Suprapubic skin (tissue), 3 donors: ENCODE measurements around the gene GABRB1.

Experiments used
- POLR2A ChIP-seq, 2 donors: fragments of 450-650 bp; IDR thresholded peaks; one replicate each; pipeline ENCODE4 v1.6.1; 2017; ENCODE audit warnings: antibody characterized with exemption in 2 of 2, mild to moderate bottlenecking in 2 of 2, moderate library complexity in 2 of 2
- TF ChIP-seq, protein P1 (sequence below), 2 donors: fragments of 200-600 bp in 1 of 2; fragments of 450-650 bp in 1 of 2; sonication (generic) in 1 of 2; IDR thresholded peaks; one replicate each; pipeline ENCODE4 v1.5.1; 2016 to 2019; ENCODE audit warnings: antibody characterized with exemption in 2 of 2, mild to moderate bottlenecking in 1 of 2, moderate library complexity in 1 of 2

DNA sequence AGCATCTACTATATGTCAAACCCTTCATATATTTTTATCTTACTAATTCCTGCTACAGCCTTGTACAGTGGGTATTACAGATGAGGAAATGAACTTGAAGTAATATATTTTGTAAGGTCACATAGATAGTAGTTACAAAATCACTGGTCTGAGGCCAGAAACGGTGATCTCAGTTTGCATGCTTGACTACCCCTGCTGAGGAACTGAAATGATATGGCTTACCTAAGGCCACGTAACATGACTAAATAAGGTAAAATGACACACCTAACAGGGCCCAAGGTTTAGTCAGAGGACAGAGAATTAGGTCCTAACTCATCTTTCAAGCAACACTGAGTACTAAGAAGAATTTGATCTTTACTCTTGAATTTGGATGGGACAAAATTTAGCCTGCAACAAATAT lies 433.6 kb downstream of the GABRB1 start:
- TF ChIP-seq, protein P1, sequence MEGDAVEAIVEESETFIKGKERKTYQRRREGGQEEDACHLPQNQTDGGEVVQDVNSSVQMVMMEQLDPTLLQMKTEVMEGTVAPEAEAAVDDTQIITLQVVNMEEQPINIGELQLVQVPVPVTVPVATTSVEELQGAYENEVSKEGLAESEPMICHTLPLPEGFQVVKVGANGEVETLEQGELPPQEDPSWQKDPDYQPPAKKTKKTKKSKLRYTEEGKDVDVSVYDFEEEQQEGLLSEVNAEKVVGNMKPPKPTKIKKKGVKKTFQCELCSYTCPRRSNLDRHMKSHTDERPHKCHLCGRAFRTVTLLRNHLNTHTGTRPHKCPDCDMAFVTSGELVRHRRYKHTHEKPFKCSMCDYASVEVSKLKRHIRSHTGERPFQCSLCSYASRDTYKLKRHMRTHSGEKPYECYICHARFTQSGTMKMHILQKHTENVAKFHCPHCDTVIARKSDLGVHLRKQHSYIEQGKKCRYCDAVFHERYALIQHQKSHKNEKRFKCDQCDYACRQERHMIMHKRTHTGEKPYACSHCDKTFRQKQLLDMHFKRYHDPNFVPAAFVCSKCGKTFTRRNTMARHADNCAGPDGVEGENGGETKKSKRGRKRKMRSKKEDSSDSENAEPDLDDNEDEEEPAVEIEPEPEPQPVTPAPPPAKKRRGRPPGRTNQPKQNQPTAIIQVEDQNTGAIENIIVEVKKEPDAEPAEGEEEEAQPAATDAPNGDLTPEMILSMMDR (IDR thresholded peaks at IDR 0.05) = no peak
- TF ChIP-seq POLR2A (IDR thresholded peaks at IDR 0.05) = no peak
